ENCODE data around the gene SPA17. TPM values are rescaled to one million over a fixed set of nuclear protein-coding genes. Genes with fewer than 3 reads are reported as not detected.

SPA17 gene
- total RNA-seq, 2 experiments from 2014 or later = 5.1 to 5.5 TPM

- no peaks in the 10 kb centered on the region for H3K79me2 ChIP-seq (ENCODE audit: insufficient read depth, low read depth, low read length)
- H3K4me1 ChIP-seq (ENCODE audit: insufficient read depth, low read length, poor library complexity, severe bottlenecking) = peaks cover under 1% of the 10 kb centered on the region
- H3K4me2 ChIP-seq (ENCODE audit: low read length) = no peak overlapping the region
- no TSS peak for BruUV-seq (replicated peaks)
- ChIA-PET CTCF (ENCODE audit: unreplicated experiment) (no interaction called here), POLR2A (interaction anchor here (0.7 kb wide), 1 partner anchor 33 kb away, joined by 3 read pairs; no protein-coding TSS in a partner anchor)
- no peak overlapping the region for H3K4me3 ChIP-seq (ENCODE audit: low read depth, low read length, poor library complexity, severe bottlenecking)
- H3K9me2 ChIP-seq (ENCODE audit: insufficient read depth, low read length) = no peaks in the 10 kb centered on the region
- DNase-seq (ENCODE audit: low spot score) = no peak
- intact Hi-C loops (cut with micrococcal nuclease; ENCODE audit: unreplicated experiment) = no loop called here
- no peaks in the 10 kb centered on the region for H3K9me3 ChIP-seq (ENCODE audit: low read length)
- H2AFZ ChIP-seq (ENCODE audit: low read length) = no peak overlapping the region
- H4K20me1 ChIP-seq (ENCODE audit: insufficient read depth, low read length) = no peaks in the 10 kb centered on the region
- H3K36me3 ChIP-seq (ENCODE audit: insufficient read depth, low read length) = no peaks in the 10 kb centered on the region
- H3K27ac ChIP-seq (ENCODE audit: low read depth, low read length, poor library complexity, severe bottlenecking) = no peak overlapping the region
- TF ChIP-seq CTCF (conservative IDR thresholded peaks at IDR 0.05; ENCODE audit: low read length) (no peak), EZH2phosphoT487 (IDR thresholded peaks at IDR 0.05; ENCODE audit: borderline replicate concordance, low read depth, low read length) (no peak)
Measured at GRCh38 chr11:124716591-124716990, 42.9 kb downstream of the SPA17 start.

- Histone ChIP-seq H3K9me3 (ENCODE audit: low read length) (no peaks in the 10 kb centered on the region), H3K36me3 (ENCODE audit: insufficient read depth, low read length) (no peaks in the 10 kb centered on the region), H4K20me1 (ENCODE audit: insufficient read depth, low read length) (no peaks in the 10 kb centered on the region), H3K4me2 (ENCODE audit: low read length) (no peak overlapping the region), H3K4me1 (ENCODE audit: insufficient read depth, low read length, poor library complexity, severe bottlenecking) (peaks cover 8% of the 10 kb centered on the region), H3K4me3 (ENCODE audit: low read depth, low read length, poor library complexity, severe bottlenecking) (no peak overlapping the region), H2AFZ (ENCODE audit: low read length) (no peak overlapping the region), H3K27ac (ENCODE audit: low read depth, low read length, poor library complexity, severe bottlenecking) (no peak overlapping the region), H3K79me2 (ENCODE audit: insufficient read depth, low read depth, low read length) (no peaks in the 10 kb centered on the region), H3K9me2 (ENCODE audit: insufficient read depth, low read length) (no peaks in the 10 kb centered on the region)
- intact Hi-C loops (cut with micrococcal nuclease; ENCODE audit: unreplicated experiment) = no loop called here
- no TSS peak for BruUV-seq (replicated peaks)
- POLR2A ChIA-PET = interaction anchor here (0.7 kb wide), 1 partner anchor 34 kb away, joined by 3 read pairs; no protein-coding TSS in a partner anchor
- no peak for DNase-seq (ENCODE audit: low spot score)
- CTCF ChIA-PET (ENCODE audit: unreplicated experiment) = no interaction called here
- TF ChIP-seq EZH2phosphoT487 (IDR thresholded peaks at IDR 0.05; ENCODE audit: borderline replicate concordance, low read depth, low read length) (no peak), CTCF (conservative IDR thresholded peaks at IDR 0.05; ENCODE audit: low read length) (no peak)
Measured at GRCh38 chr11:124717421-124717785, 43.7 kb downstream of the SPA17 start.

GRCh38 chr11:124717786-124718651 lies 44.3 kb downstream of the SPA17 start:
- POLR2A ChIA-PET = interaction anchor here (0.7 kb wide), 1 partner anchor 12 kb away, joined by 4 read pairs; no protein-coding TSS in a partner anchor
- BruUV-seq (replicated peaks) = no TSS peak

More at GRCh38 chr11:124717786-124718651, 44.3 kb downstream of the SPA17 start:
- Histone ChIP-seq H3K27ac (ENCODE audit: low read depth, low read length, poor library complexity, severe bottlenecking) (no peak overlapping the region), H3K4me2 (ENCODE audit: low read length) (no peak overlapping the region), H4K20me1 (ENCODE audit: insufficient read depth, low read length) (no peaks in the 10 kb centered on the region), H3K9me3 (ENCODE audit: low read length) (no peaks in the 10 kb centered on the region), H3K4me3 (ENCODE audit: low read depth, low read length, poor library complexity, severe bottlenecking) (no peak overlapping the region), H3K36me3 (ENCODE audit: insufficient read depth, low read length) (no peaks in the 10 kb centered on the region), H3K4me1 (ENCODE audit: insufficient read depth, low read length, poor library complexity, severe bottlenecking) (peaks cover 13% of the 10 kb centered on the region), H2AFZ (ENCODE audit: low read length) (no peak overlapping the region), H3K79me2 (ENCODE audit: insufficient read depth, low read depth, low read length) (no peaks in the 10 kb centered on the region), H3K9me2 (ENCODE audit: insufficient read depth, low read length) (no peaks in the 10 kb centered on the region)
- intact Hi-C loops (cut with micrococcal nuclease; ENCODE audit: unreplicated experiment) = no loop called here
- no peak for DNase-seq (ENCODE audit: low spot score)
- no peak for TF ChIP-seq CTCF (conservative IDR thresholded peaks at IDR 0.05; ENCODE audit: low read length)
- CTCF ChIA-PET (ENCODE audit: unreplicated experiment) = no interaction called here

Data from OCI-LY7 (cell line).